Measurements from ENCODE around the gene COL25A1. TPM values are rescaled to one million over a fixed set of nuclear protein-coding genes. Genes with fewer than 3 reads are reported as not detected.

The COL25A1 gene
- total RNA-seq (ENCODE audit: insufficient read depth, low replicate concordance), result 32.5 TPM

- peak; percentile 89 for DNase-seq (ENCODE audit: low spot score)
Measured at GRCh38 chr4:109302361-109303139, at the start of gene COL25A1. TSS of gene COL25A1 (minus strand) at chr4:109302658.

- no peak for DNase-seq (ENCODE audit: low spot score)
Measured at GRCh38 chr4:109350121-109350520, 47.7 kb upstream of the COL25A1 start.

- DNase-seq (ENCODE audit: low spot score), result no peak
Measured at GRCh38 chr4:109334129-109335105, 32.0 kb upstream of the COL25A1 start.

GRCh38 chr4:109332926-109333464, 30.5 kb upstream of the COL25A1 start:
- DNase-seq (ENCODE audit: low spot score), result no peak

- DNase-seq (ENCODE audit: low spot score), result no peak
Measured at GRCh38 chr4:109327641-109328040, 25.2 kb upstream of the COL25A1 start.

GRCh38 chr4:109325698-109326097, 23.2 kb upstream of the COL25A1 start:
- no peak for DNase-seq (ENCODE audit: low spot score)

- no peak for DNase-seq (ENCODE audit: low spot score)
Measured at GRCh38 chr4:109323348-109323747, 20.9 kb upstream of the COL25A1 start.

GRCh38 chr4:109321232-109321631, 18.8 kb upstream of the COL25A1 start:
- DNase-seq (ENCODE audit: low spot score), result no peak

GRCh38 chr4:109319684-109320083, 17.2 kb upstream of the COL25A1 start:
- DNase-seq (ENCODE audit: low spot score), result no peak

- DNase-seq (ENCODE audit: low spot score), result no peak
Measured at GRCh38 chr4:109319156-109319555, 16.7 kb upstream of the COL25A1 start.

- DNase-seq (ENCODE audit: low spot score), result no peak
Measured at GRCh38 chr4:109315818-109316217, 13.4 kb upstream of the COL25A1 start.

GRCh38 chr4:109315341-109315740, 12.9 kb upstream of the COL25A1 start:
- no peak for DNase-seq (ENCODE audit: low spot score)

GRCh38 chr4:109313168-109314133, 11.0 kb upstream of the COL25A1 start:
- DNase-seq (ENCODE audit: low spot score), result no peak

GRCh38 chr4:109303140-109303496, 660 bp upstream of the COL25A1 start:
- DNase-seq (ENCODE audit: low spot score), result peak; percentile 70

GRCh38 chr4:109301651-109302360, 652 bp downstream of the COL25A1 start:
- DNase-seq (ENCODE audit: low spot score), result no peak

GRCh38 chr4:109298279-109299010, 4.0 kb downstream of the COL25A1 start:
- DNase-seq (ENCODE audit: low spot score), result no peak

GRCh38 chr4:109296527-109296926, 5.9 kb downstream of the COL25A1 start:
- DNase-seq (ENCODE audit: low spot score), result peak; percentile 22

- DNase-seq (ENCODE audit: low spot score), result no peak
Measured at GRCh38 chr4:109295081-109295480, 7.4 kb downstream of the COL25A1 start.

GRCh38 chr4:109294468-109295020, 7.9 kb downstream of the COL25A1 start:
- DNase-seq (ENCODE audit: low spot score), result no peak
